HEK293T (cell line): ENCODE results near the gene ANAPC1.
"Not testable (repeated sequence)": the region's sequence is repeated elsewhere in the genome, so short reads cannot be mapped to it uniquely, and the experiment has no call there.

Experiments
- CTCF ChIA-PET: fragments of 350-600 bp; formaldehyde crosslinking; extraction: SDS; loops from one replicate; lab custom pipeline; 2021; ENCODE audit warnings: antibody characterized with exemption, inconsistent platforms; lab: Yijun Ruan, JAX
- POLR2A ChIA-PET: fragments of 350-600 bp; formaldehyde crosslinking; extraction: SDS; loops from one replicate; lab custom pipeline; 2020; ENCODE audit warnings: antibody characterized with exemption, inconsistent platforms; lab: Yijun Ruan, JAX
- DNase-seq: peaks from one replicate; pipeline ENCODE4 v3.0.0; 2012; ENCODE audit warnings: mixed read lengths; ENCODE audit errors: extremely low spot score
- ARNT ChIP-seq: fragments of 450-650 bp; IDR thresholded peaks from 2 replicates; pipeline ENCODE4 v1.6.1; 2017; ENCODE audit warnings: mild to moderate bottlenecking
- BHLHE40 ChIP-seq: fragments of 450-650 bp; IDR thresholded peaks from 2 replicates; pipeline ENCODE4 v1.6.1; 2016; ENCODE audit warnings: mild to moderate bottlenecking, moderate library complexity, borderline replicate concordance
- CTBP1 ChIP-seq: fragments of 450-650 bp; IDR thresholded peaks from 2 replicates; pipeline ENCODE4 v1.6.1; 2016; ENCODE audit warnings: borderline replicate concordance
- ELF4 ChIP-seq: fragments of 450-650 bp; IDR thresholded peaks from 2 replicates; pipeline ENCODE4 v1.6.1; 2017; ENCODE audit warnings: antibody characterized with exemption
- FOXA1 ChIP-seq: fragments of 450-650 bp; IDR thresholded peaks from 2 replicates; pipeline ENCODE4 v1.6.1; 2016; ENCODE audit warnings: mild to moderate bottlenecking
- FOXK2 ChIP-seq: fragments of 450-650 bp; IDR thresholded peaks from 2 replicates; pipeline ENCODE4 v1.6.1; 2016; ENCODE audit warnings: mild to moderate bottlenecking
- FOXM1 ChIP-seq: fragments of 450-650 bp; IDR thresholded peaks from 2 replicates; pipeline ENCODE4 v1.6.1; 2017; ENCODE audit warnings: mild to moderate bottlenecking, borderline replicate concordance
- HDGF ChIP-seq: fragments of 450-650 bp; IDR thresholded peaks from 2 replicates; pipeline ENCODE4 v1.6.1; 2017; ENCODE audit warnings: antibody characterized with exemption, borderline replicate concordance
- L3MBTL2 ChIP-seq: fragments of 450-650 bp; conservative IDR thresholded peaks from 2 replicates; pipeline ENCODE4 v1.6.1; 2016; ENCODE audit warnings: mild to moderate bottlenecking
- LEF1 ChIP-seq: fragments of 450-650 bp; IDR thresholded peaks from 2 replicates; pipeline ENCODE4 v1.6.1; 2017; ENCODE audit warnings: mild to moderate bottlenecking, borderline replicate concordance
- NFRKB ChIP-seq: fragments of 450-650 bp; IDR thresholded peaks from 2 replicates; pipeline ENCODE4 v1.6.1; 2016; ENCODE audit warnings: mild to moderate bottlenecking, moderate library complexity
- SP1 ChIP-seq: fragments of 450-650 bp; IDR thresholded peaks from 2 replicates; pipeline ENCODE4 v1.6.1; 2017
- SUZ12 ChIP-seq: fragments of 450-650 bp; IDR thresholded peaks from 2 replicates; pipeline ENCODE4 v1.6.1; 2016; ENCODE audit warnings: mild to moderate bottlenecking
- TARDBP ChIP-seq: fragments of 450-650 bp; IDR thresholded peaks from 2 replicates; pipeline ENCODE4 v1.6.1; 2016
- ZNF384 ChIP-seq: fragments of 450-650 bp; IDR thresholded peaks from 2 replicates; pipeline ENCODE4 v1.6.1; 2016
- TF ChIP-seq, protein P1 (sequence below): fragments of 450-650 bp; IDR thresholded peaks from 2 replicates; pipeline ENCODE4 v1.6.1; 2016

The ANAPC1 gene

DNA sequence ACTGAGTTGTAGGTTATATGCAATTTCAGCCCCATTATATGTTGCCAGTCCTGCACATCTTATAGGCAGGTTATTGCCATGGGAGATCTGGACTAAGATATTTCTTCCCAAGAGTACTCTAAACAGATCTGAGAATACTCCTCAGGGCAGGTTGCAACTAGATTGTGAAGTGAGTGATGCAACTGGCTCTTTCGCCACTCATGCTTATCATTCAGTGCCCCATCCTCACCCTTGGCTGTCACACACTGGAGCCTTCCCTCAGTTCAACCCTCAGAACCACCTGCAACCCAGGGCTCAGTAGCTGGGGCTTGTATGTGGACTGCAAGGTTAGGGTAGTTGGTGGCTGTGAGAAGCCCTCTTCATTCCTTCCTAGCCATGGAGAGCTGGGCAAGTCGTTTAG lies 28.6 kb upstream of the ANAPC1 start:
- POLR2A ChIA-PET = no interaction called here
- CTCF ChIA-PET = interaction anchor here (0.6 kb wide), 1 partner anchor 126 kb away, joined by 4 read pairs; no protein-coding TSS in a partner anchor
- DNase-seq = no peak
- no peak for TF ChIP-seq BHLHE40
- TF ChIP-seq FOXK2 = no peak
- TF ChIP-seq NFRKB = no peak

DNA sequence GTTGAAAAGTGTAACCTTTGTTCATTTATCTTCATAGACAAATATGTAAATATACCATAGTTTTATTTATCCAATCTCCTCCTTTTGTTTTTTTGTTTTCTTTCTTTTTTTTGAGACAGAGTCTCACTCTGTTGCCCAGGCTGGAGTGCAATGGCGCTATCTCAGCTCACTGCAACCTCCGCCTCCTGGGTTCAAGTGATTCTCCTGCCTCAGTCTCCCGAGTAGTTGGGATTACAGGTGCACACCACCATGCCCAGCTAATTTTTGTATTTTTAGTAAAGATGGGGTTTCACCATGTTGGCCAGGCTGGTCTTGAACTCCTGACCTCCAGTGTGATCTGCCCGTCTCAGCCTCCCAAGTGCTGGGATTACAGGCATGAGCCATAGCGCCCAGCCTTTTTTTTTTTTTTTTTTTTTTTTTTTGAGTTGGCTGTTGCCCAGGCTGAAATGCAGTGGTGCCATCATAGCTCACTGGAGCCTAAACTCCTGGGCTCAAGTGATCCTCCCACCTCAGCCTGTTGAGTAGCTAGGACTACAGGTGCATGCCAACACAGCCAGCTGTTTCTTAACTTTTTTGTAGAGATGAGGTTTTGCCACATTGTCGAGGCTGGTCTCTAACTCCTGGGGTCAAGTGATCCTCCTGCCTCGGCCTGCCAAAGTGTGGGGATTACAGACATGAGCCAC lies 27.4 kb upstream of the ANAPC1 start:
- DNase-seq, POLR2A ChIA-PET: not testable (repeated sequence)
- CTCF ChIA-PET = interaction anchor here (0.6 kb wide), 1 partner anchor 23 kb away, joined by 3 read pairs; no protein-coding TSS in a partner anchor

GRCh38 chr2:111910609-111911277 lies 26.8 kb upstream of the ANAPC1 start:
- ChIA-PET CTCF (no interaction called here), POLR2A (no interaction called here)
- no peak for TF ChIP-seq CTBP1
- TF ChIP-seq ZNF384 = no peak
- TF ChIP-seq SP1 = no peak
- no peak for TF ChIP-seq NFRKB
- no peak for TF ChIP-seq ELF4
- no peak for TF ChIP-seq SUZ12
- TF ChIP-seq L3MBTL2 = no peak
- TF ChIP-seq HDGF = no peak
- TF ChIP-seq, protein P1, sequence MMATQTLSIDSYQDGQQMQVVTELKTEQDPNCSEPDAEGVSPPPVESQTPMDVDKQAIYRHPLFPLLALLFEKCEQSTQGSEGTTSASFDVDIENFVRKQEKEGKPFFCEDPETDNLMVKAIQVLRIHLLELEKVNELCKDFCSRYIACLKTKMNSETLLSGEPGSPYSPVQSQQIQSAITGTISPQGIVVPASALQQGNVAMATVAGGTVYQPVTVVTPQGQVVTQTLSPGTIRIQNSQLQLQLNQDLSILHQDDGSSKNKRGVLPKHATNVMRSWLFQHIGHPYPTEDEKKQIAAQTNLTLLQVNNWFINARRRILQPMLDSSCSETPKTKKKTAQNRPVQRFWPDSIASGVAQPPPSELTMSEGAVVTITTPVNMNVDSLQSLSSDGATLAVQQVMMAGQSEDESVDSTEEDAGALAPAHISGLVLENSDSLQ = no peak
- TF ChIP-seq ARNT = no peak
- TF ChIP-seq FOXK2 = no peak
- no peak for TF ChIP-seq FOXM1
- no peak for TF ChIP-seq FOXA1
- no peak for TF ChIP-seq LEF1
- no peak for TF ChIP-seq TARDBP
- TF ChIP-seq BHLHE40 = no peak
- no peak for DNase-seq

GRCh38 chr2:111909997-111910396 lies 26.0 kb upstream of the ANAPC1 start:
- CTCF ChIA-PET, DNase-seq, POLR2A ChIA-PET: not testable (repeated sequence)

- TF ChIP-seq ARNT = no peak
- no peak for TF ChIP-seq FOXK2
- TF ChIP-seq TARDBP = no peak
- TF ChIP-seq CTBP1 = no peak
- TF ChIP-seq SP1 = no peak
- TF ChIP-seq NFRKB = no peak
- TF ChIP-seq FOXM1 = no peak
- TF ChIP-seq SUZ12 = no peak
- TF ChIP-seq LEF1 = no peak
- TF ChIP-seq, protein P1 = no peak
- no peak for TF ChIP-seq L3MBTL2
- no peak for TF ChIP-seq BHLHE40
- no peak for TF ChIP-seq ZNF384
- TF ChIP-seq HDGF = no peak
- no peak for TF ChIP-seq FOXA1
- POLR2A ChIA-PET = no interaction called here
- DNase-seq = no peak
- CTCF ChIA-PET = no interaction called here
These were observed 25.1 kb upstream of the ANAPC1 start for GRCh38 chr2:111909079-111909478.

GRCh38 chr2:111908578-111908977 lies 24.6 kb upstream of the ANAPC1 start:
- ChIA-PET CTCF (no interaction called here), POLR2A (no interaction called here)
- TF ChIP-seq ELF4 (no peak), ARNT (no peak), L3MBTL2 (no peak), HDGF (no peak), FOXK2 (no peak), FOXM1 (no peak), SUZ12 (no peak), TARDBP (no peak), CTBP1 (no peak), NFRKB (no peak), FOXA1 (no peak), SP1 (no peak)
- TF ChIP-seq, protein P1 = no peak
- DNase-seq = no peak
